Esophagus muscularis mucosa (tissue), 4 donors: ENCODE results near the gene SPECC1. TPM values are rescaled to one million over a fixed set of nuclear protein-coding genes. Genes with fewer than 3 reads are reported as not detected.

Experiments used
- DNase-seq: peaks from one replicate; pipeline ENCODE4 v3.0.0-alpha.2; 2017; ENCODE audit errors: extremely low spot score
- H3K27ac ChIP-seq, 4 donors: fragments of 200-600 bp; sonication (generic); replicated peaks in 1 of 4; 1 replicate in 3 of 4; 2 replicates in 1 of 4; pipeline ENCODE4 v1.5.1; 2016 to 2019; ENCODE audit warnings: mild to moderate bottlenecking in 1 of 4
- H3K27me3 ChIP-seq, 4 donors: fragments of 200-600 bp; sonication (generic); one replicate each; pipeline versions ENCODE4 v1.5.1 to v1.6.0; 2016 to 2019
- H3K36me3 ChIP-seq, 4 donors: fragments of 200-600 bp; sonication (generic); one replicate each; pipeline ENCODE4 v1.5.1; 2016 to 2019
- H3K4me1 ChIP-seq, 4 donors: fragments of 200-600 bp; sonication (generic); one replicate each; pipeline ENCODE4 v1.5.1; 2016 to 2019
- H3K4me3 ChIP-seq, 4 donors: fragments of 200-600 bp; sonication (generic); 1 replicate in 2 of 4; 2 replicates in 2 of 4; pipeline ENCODE4 v1.5.1; 2016 to 2019; ENCODE audit warnings: mild to moderate bottlenecking in 4 of 4, moderate library complexity in 1 of 4
- H3K9me3 ChIP-seq, 4 donors: fragments of 200-600 bp; sonication (generic); 1 replicate in 3 of 4; 2 replicates in 1 of 4; pipeline ENCODE4 v1.5.1; 2016 to 2019
- EP300 ChIP-seq: sonication (generic); formaldehyde crosslinking; IDR thresholded peaks from one replicate; pipeline ENCODE4 v1.6.1; 2017; ENCODE audit warnings: antibody characterized with exemption
- POLR2A ChIP-seq: fragments of 450-650 bp; IDR thresholded peaks from one replicate; pipeline ENCODE4 v1.6.1; 2017; ENCODE audit warnings: antibody characterized with exemption, moderate library complexity, mild to moderate bottlenecking, low read depth
- POLR2AphosphoS5 ChIP-seq, 2 donors: sonication (generic); formaldehyde crosslinking; IDR thresholded peaks; one replicate each; pipeline ENCODE4 v1.6.1; 2017; ENCODE audit warnings: antibody characterized with exemption in 2 of 2
- whole genome bisulfite sequencing: methylation state at CpG from one replicate; pipeline ENCODE4 v1.1.5; 2018; 5-methylcytosine and 5-hydroxymethylcytosine counted together
- intact Hi-C: fragments of 100-400 bp; cut with DNase I; formaldehyde crosslinking; loops from one replicate; pipeline ENCODE4 v1.15.1; 2023
- total RNA-seq, 4 donors: library from RNA; depleted of rRNA; stranded (reverse); fragments of >200 nt; gene quantifications; one replicate each; pipeline versions ENCODE4 v1.1.0 to v1.2.1, GENCODE V29; 2016
- TF ChIP-seq, protein P1 (sequence below), 3 experiments: fragments of 200-600 bp in 2 of 3; fragments of 450-650 bp in 1 of 3; sonication (generic) in 2 of 3; IDR thresholded peaks; one replicate each; pipeline ENCODE4 v1.5.1; 2017 to 2019; ENCODE audit warnings: antibody characterized with exemption in 3 of 3, mild to moderate bottlenecking in 2 of 3, moderate library complexity in 1 of 3

SPECC1 gene
- total RNA-seq, 4 donors from 2014 or later = 16.7 to 28.8 (median 24.7) TPM

DNA sequence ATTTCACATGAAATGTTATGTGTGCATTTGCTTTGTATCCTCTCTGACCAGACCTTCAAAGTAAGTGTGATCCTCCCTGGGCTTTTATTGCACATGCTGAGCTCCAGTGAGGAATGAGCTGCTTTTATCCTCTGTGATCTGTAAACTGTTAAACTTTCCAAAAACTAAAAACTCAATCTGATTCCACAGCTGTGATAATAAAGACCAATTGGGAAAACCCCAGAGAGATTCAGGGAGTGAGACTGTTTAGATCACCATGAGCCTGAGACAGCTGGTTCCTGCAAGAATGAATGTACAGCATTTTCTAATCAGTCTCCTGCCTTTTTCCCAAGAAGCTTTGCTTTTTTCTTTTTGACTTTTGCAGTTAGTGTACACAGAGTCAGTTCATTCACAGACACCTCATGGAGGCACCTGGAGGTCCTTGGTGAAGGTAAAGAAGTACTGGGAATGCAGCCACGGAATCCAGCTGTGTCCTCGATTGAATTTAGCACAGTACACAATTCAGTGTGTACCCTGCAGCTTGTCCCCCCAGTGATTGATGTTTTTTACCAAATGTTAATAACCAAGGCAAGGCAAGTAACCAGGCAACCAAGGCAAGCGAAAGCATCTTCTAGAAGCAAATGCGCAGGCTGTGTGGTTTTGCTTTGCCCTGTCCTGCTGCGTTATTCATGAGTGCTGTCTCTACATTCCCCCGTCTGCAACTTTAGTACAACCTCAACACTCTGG is 275.6 kb downstream of the SPECC1 start:
- DNase-seq = no peak
- 78% methylated on average over 6 of the region's 6 CpGs for WGBS
- H3K36me3 ChIP-seq = no peaks in the 10 kb centered on the region
- H3K4me1 ChIP-seq = no peaks in the 10 kb centered on the region
- intact Hi-C loops = no loop called here
- no peak overlapping the region for H3K27ac ChIP-seq
- TF ChIP-seq, protein P1, sequence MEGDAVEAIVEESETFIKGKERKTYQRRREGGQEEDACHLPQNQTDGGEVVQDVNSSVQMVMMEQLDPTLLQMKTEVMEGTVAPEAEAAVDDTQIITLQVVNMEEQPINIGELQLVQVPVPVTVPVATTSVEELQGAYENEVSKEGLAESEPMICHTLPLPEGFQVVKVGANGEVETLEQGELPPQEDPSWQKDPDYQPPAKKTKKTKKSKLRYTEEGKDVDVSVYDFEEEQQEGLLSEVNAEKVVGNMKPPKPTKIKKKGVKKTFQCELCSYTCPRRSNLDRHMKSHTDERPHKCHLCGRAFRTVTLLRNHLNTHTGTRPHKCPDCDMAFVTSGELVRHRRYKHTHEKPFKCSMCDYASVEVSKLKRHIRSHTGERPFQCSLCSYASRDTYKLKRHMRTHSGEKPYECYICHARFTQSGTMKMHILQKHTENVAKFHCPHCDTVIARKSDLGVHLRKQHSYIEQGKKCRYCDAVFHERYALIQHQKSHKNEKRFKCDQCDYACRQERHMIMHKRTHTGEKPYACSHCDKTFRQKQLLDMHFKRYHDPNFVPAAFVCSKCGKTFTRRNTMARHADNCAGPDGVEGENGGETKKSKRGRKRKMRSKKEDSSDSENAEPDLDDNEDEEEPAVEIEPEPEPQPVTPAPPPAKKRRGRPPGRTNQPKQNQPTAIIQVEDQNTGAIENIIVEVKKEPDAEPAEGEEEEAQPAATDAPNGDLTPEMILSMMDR (IDR thresholded peaks at IDR 0.05) = no peak
- TF ChIP-seq EP300 = no peak
- no peak for TF ChIP-seq POLR2AphosphoS5 (IDR thresholded peaks at IDR 0.05)
- no peak for TF ChIP-seq POLR2A
- no peaks in the 10 kb centered on the region for H3K27me3 ChIP-seq
- no peaks in the 10 kb centered on the region for H3K9me3 ChIP-seq
- no peak overlapping the region for H3K4me3 ChIP-seq

DNA sequence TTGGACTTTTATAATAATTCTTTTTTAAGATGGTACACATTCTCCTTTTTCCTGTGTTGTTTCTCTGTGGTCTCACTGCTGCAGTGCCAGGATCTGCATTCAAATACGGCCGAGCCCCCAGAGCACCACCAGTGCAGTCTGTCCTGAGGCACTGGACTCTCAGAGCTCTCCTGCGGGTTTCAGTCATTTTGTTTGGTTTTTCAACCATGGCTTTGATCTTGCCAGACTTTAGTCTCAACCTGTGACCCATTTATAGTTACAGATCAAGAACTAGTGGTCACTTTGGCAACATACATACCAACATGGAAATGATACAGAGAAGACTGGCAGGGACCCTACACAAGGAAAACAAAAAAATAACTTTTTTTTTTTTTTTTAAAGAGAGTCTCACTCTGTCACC is 280.8 kb downstream of the SPECC1 start:
- Histone ChIP-seq H3K4me1 (no peaks in the 10 kb centered on the region), H3K9me3 (no peaks in the 10 kb centered on the region), H3K36me3 (no peaks in the 10 kb centered on the region), H3K27me3 (no peaks in the 10 kb centered on the region), H3K27ac (no peak overlapping the region), H3K4me3 (no peak overlapping the region)
- no peak for DNase-seq
- WGBS = 85% methylated on average over 3 of the region's 3 CpGs
- intact Hi-C loops = no loop called here
- TF ChIP-seq POLR2AphosphoS5 (IDR thresholded peaks at IDR 0.05) (no peak), EP300 (no peak), POLR2A (no peak)
- TF ChIP-seq, protein P1 (IDR thresholded peaks at IDR 0.05) = no peak

DNA sequence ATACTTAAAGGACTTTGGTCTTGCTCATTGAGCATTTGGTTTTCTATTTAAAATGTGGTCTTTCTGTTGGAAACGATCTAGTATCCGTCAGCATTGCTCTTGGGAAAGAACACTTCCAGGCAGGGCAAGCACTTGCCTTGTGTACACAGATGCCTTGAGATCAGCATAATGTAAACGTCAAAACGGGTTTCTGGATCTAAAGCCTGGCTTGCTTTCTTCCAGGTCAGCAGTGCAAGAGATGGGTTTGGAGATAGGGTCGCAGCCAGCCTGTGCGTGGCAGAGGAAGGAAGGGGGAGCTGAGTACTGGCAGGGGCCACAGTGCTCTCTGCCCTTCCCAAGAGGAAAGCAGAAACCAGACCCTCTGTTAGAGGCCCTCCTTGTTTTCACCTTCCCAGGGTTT is 282.7 kb downstream of the SPECC1 start:
- Histone ChIP-seq H3K4me3 (no peak overlapping the region), H3K27me3 (no peaks in the 10 kb centered on the region), H3K36me3 (peaks cover 0 to 2% (median 0%) of the 10 kb centered on the region in 4 donors), H3K4me1 (no peaks in the 10 kb centered on the region), H3K9me3 (no peaks in the 10 kb centered on the region), H3K27ac (no peak overlapping the region)
- WGBS = 59% methylated on average over 4 of the region's 6 CpGs
- intact Hi-C loops = no loop called here
- TF ChIP-seq, protein P1 (IDR thresholded peaks at IDR 0.05) = no peak
- TF ChIP-seq EP300 (no peak), POLR2AphosphoS5 (IDR thresholded peaks at IDR 0.05) (no peak), POLR2A (no peak)
- no peak for DNase-seq

DNA sequence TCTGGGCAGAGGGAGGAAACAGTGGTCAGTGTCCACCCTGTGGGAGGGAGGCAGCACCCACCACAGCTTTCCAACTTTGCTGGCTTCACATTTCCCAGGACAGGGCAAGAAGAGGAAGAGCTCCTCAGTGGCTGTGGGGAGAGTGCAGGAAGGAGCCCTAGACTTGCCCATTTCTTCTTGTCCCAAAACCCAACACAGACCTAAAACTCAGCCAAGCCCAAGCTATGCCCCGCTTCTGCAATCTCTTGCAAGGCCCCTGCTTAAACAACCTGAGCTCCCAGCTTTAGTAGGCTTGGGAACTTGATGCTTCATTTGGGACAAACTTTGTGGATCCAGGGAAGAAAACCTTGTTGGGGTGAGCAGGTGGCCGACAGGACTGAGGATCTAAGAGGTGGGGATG is 284.3 kb downstream of the SPECC1 start:
- Histone ChIP-seq H3K4me1 (no peaks in the 10 kb centered on the region), H3K27me3 (no peaks in the 10 kb centered on the region), H3K9me3 (no peaks in the 10 kb centered on the region), H3K36me3 (peaks cover 0 to 9% (median 0%) of the 10 kb centered on the region in 4 donors), H3K4me3 (no peak overlapping the region), H3K27ac (no peak overlapping the region)
- no peak for DNase-seq
- intact Hi-C loops = no loop called here
- 100% methylated on average over 2 of the region's 2 CpGs for WGBS
- no peak for TF ChIP-seq POLR2A
- TF ChIP-seq, protein P1 (IDR thresholded peaks at IDR 0.05) = no peak

DNA sequence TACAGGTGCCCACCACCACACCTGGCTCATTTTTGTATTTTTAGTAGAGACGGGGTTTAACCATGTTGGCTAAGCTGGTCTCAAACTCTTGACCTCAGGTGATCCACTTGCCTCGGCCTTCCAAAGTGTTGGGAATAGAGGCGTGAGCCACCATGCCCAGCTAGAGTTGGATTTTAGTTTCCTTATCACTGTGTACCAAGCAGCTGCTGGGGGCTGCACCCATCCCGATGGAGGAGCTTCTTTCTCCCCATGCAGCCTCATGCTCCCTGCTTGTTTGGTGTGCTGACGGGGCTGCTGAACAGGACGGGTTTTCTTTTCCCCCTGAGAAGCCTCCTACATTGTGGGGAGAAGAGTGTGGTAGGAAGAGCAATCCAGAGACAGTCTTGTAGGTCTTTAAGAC is 285.0 kb downstream of the SPECC1 start:
- Histone ChIP-seq H3K9me3 (no peaks in the 10 kb centered on the region), H3K36me3 (peaks cover 0 to 9% (median 0%) of the 10 kb centered on the region in 4 donors), H3K4me1 (no peaks in the 10 kb centered on the region), H3K27me3 (no peaks in the 10 kb centered on the region), H3K4me3 (no peak overlapping the region), H3K27ac (no peak overlapping the region)
- intact Hi-C loops = no loop called here
- WGBS = 80% methylated on average over 6 of the region's 6 CpGs
- TF ChIP-seq POLR2A (no peak), EP300 (no peak), POLR2AphosphoS5 (IDR thresholded peaks at IDR 0.05) (no peak)
- TF ChIP-seq, protein P1 (IDR thresholded peaks at IDR 0.05) = no peak
- no peak for DNase-seq
